Stimulated activated CD8-positive, alpha-beta memory T cell treated with anti-CD3 and anti-CD28 coated beads, Interleukin-2, amount 100 ng/mL, for 48 hours (primary cell): ENCODE measurements around the gene CFAP97.
"Not testable (repeated sequence)": the region's sequence is repeated elsewhere in the genome, so short reads cannot be mapped to it uniquely, and the experiment has no call there.

Experiments used
- DNase-seq, 2 donors: peaks; one replicate each; pipeline ENCODE4 v3.0.0-alpha.2; 2020; ENCODE audit warnings: low read depth in 2 of 2

CFAP97 gene

GRCh38 chr4:185222598-185222997, 18.8 kb upstream of the CFAP97 start:
- no peak for DNase-seq

GRCh38 chr4:185221912-185222311, 18.1 kb upstream of the CFAP97 start:
- DNase-seq = no peak

- no peak for DNase-seq
These were observed 17.7 kb upstream of the CFAP97 start for GRCh38 chr4:185221491-185221890.

- DNase-seq = no peak
These were observed 15.9 kb upstream of the CFAP97 start for GRCh38 chr4:185219551-185220344.

GRCh38 chr4:185218312-185218711, 14.5 kb upstream of the CFAP97 start:
- no peak for DNase-seq

GRCh38 chr4:185217408-185217975, 13.7 kb upstream of the CFAP97 start:
- no peak for DNase-seq

DNA sequence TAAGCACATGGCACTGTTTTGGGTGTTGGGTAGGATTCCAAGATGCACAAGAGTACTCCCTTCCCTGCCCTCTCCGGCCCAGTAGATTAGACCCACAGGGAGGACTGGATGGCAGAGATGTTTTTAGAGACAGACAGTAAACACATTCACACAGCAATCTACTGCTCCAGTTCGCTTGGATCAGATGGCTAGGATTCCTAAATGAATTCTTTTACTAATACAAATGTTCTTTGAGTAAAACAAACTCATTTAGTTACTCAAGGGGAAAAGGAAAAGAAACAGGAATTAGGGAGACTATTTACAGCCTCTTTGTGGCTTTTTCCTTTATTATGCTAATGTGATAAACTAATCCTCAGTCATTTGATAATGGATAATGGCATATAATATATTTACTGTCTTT, 11.5 kb upstream of the CFAP97 start:
- no peak for DNase-seq

GRCh38 chr4:185213877-185214276, 10.1 kb upstream of the CFAP97 start:
- no peak for DNase-seq

DNA sequence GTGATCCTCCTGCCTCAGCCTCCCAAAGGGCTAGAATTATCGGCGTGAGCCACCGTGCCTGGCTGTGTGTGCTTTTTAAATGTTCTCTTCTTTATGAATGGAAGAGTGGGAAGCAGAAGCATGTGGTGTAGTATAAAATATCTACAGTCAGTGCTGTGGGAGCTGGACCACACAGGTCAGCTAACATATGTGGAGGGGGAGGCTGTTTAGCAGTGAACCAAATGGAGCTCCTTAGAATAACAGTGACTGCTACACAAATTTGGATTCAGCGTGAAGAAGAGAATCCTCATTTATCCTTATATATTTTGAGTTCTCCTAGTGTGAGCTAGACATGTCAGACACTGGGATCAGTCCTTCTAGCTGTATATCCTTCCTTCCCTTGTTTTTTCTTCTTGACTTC, 8.8 kb upstream of the CFAP97 start:
- DNase-seq = no peak

- DNase-seq = no peak
These were observed 7.8 kb upstream of the CFAP97 start for GRCh38 chr4:185211641-185212040.

- no peak for DNase-seq
These were observed 7.2 kb upstream of the CFAP97 start for GRCh38 chr4:185211035-185211434.

- peak; percentile 20 to 43 for DNase-seq
These were observed 6.5 kb upstream of the CFAP97 start for GRCh38 chr4:185210102-185210981.

DNA sequence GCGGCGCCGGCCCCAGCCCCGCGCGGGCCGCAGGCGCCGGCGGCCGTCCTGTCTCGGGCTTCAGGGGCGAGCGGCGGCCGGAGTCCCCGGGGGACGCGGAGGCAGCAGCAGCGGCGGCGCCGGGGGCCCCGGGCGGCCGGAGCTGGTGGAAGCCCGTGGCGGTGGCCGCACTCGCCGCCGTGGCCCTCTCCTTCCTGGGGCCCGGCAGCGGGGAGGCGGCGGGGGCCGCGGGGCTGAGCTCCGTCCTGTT, 6.0 kb upstream of the CFAP97 start:
- not testable (repeated sequence) for DNase-seq

DNA sequence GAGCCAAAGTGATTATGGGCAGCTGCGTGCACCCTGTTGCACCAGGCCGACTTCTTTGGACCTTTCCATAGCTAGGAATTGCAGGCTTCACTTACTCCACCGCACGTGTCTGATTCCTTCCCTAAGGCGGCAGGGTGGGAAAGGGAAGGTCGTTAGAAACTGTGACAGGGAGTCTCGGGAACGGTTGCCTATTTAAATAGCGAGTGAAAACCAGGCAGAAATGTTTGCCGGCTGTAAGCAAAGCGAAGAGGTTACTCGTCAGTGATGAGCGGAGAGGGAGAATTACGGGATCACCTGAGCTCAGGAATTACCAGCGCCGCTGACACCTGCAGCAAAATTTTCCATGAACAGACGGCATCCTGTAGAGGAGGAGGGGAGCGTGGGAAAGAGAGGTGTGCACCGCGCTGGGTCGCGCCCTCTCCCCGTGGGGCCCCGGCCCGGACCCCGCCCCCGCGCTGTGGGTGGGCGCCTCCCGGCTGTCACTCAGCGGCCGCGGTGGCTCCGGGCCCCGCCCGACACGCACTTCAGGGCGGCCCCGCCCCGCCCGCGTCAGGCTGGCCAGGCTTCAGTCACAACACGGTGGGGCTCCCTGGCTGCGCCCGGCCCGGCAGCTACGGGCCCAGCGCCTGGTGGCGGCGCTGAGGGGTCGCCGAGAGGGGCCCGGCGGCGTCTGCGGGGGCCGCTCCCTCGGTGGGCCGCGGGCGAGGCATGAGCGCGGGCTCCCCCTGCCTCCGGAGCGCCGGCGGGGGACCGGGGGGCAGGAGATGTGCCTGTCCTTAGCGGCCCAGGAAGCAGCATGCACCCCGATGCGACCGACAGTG, 5.4 kb upstream of the CFAP97 start, which contains the start of gene SNX25:
TSS of gene SNX25 (plus strand) at position 568 of the 821 bp plus-strand sequence. CDS start at position 797, 229 bp downstream.
- peak; percentile 83 to 87 for DNase-seq

GRCh38 chr4:185207466-185207865, 3.7 kb upstream of the CFAP97 start:
- no peak for DNase-seq

GRCh38 chr4:185205697-185206342, 2.0 kb upstream of the CFAP97 start:
- no peak for DNase-seq

DNA sequence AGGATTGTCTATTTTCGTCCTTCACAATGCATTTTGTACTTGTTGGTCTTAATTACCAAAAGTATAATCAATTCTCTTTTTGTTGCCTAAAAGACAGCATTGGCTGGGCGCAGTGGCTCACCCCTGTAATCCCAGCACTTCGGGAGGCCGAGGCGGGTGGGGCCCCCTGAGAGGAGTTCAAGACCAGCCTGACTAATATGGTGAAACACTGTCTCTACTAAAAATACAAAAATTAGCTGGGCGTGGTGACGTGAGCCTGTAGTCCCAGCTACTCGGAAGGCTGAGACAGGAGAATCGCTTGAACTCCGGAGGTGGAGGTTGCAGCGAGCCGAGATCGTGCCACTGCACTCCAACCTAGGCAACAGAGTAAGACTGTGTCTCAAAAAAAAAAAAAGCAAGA, 1.3 kb upstream of the CFAP97 start:
- not testable (repeated sequence) for DNase-seq

DNA sequence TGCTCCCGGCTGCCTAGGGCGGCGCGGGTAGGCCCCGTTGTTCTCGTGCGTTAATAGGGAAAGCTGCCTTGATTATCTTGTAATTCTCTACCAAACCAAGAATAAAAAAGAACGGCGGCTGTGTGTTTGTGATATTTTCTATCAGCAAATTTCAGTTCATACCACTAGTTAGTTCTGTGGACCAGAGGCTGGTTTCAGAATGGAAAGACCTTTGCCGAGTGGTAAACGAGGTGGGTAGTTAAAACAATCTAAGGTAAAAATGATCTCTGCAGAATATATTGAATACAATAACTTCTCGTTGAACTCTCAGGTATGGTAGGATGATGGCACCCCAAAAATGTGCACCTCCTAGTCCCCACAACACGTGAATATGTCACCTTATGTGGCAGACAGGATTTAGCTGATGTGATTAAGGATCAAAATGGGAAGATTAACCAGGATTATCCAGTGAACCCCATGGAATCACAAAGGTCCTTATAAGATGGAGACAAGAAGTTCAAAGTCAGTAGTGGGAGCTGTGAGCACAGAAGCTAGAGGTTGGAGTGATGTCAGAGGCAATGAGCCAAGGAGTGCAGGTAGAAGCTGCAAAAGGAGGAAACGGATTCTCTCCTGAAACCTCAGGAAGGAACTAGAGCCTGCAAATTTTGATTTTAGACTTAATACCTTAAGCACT, 574 bp upstream of the CFAP97 start:
- no peak for DNase-seq

- no peak for DNase-seq
These were observed 765 bp downstream of the CFAP97 start for GRCh38 chr4:185202984-185203485.
